Prostate gland (tissue), 2 donors: ENCODE results near the gene ADK. TPM values are rescaled to one million over a fixed set of nuclear protein-coding genes. Genes with fewer than 3 reads are reported as not detected.

Experiments used
- DNase-seq: peaks from one replicate; pipeline ENCODE4 v3.0.0-alpha.2; 2019; ENCODE audit warnings: low spot score
- H3K27ac ChIP-seq, 2 donors: fragments of 200-600 bp; sonication (generic); 2 replicates each; pipeline ENCODE4 v1.5.1; 2017 to 2019
- H3K27me3 ChIP-seq: fragments of 200-600 bp; sonication (generic); replicated peaks from 2 replicates; pipeline ENCODE4 v1.5.1; 2019; ENCODE audit not compliant: insufficient read depth
- H3K36me3 ChIP-seq, 2 donors: fragments of 200-600 bp; sonication (generic); 1 replicate in 1 of 2; 2 replicates in 1 of 2; pipeline versions ENCODE4 v1.5.1 to v1.8.1; 2017 to 2019
- H3K4me1 ChIP-seq: fragments of 200-600 bp; sonication (generic); replicated peaks from 2 replicates; pipeline ENCODE4 v1.5.1; 2019
- H3K4me3 ChIP-seq, 2 donors: fragments of 200-600 bp; sonication (generic); 2 replicates each; pipeline ENCODE4 v1.5.1; 2017 to 2019
- H3K9me3 ChIP-seq: fragments of 200-600 bp; sonication (generic); 2 replicates; pipeline ENCODE4 v1.5.1; 2017
- POLR2A ChIP-seq: fragments of 450-650 bp; IDR thresholded peaks from one replicate; pipeline ENCODE4 v1.6.1; 2016; ENCODE audit warnings: antibody characterized with exemption, mild to moderate bottlenecking
- POLR2AphosphoS5 ChIP-seq: sonication (generic); formaldehyde crosslinking; IDR thresholded peaks from one replicate; pipeline ENCODE4 v1.6.1; 2017; ENCODE audit warnings: antibody characterized with exemption
- WGBS: methylation state at CpG from one replicate; pipeline ENCODE4 v1.1.5; 2018; 5-methylcytosine and 5-hydroxymethylcytosine counted together
- intact Hi-C: fragments of 100-400 bp; cut with DNase I; formaldehyde crosslinking; loops from one replicate; pipeline ENCODE4 v1.14.2; 2022
- total RNA-seq, 2 donors: library from RNA; depleted of rRNA; stranded (reverse); fragments of >200 nt; gene quantifications; one replicate each; pipeline ENCODE4 v1.1.0, GENCODE V29; 2016
- TF ChIP-seq, protein P1 (sequence below), 4 experiments: fragments of 200-600 bp in 2 of 4; fragments of 450-650 bp in 2 of 4; sonication (generic) in 2 of 4; IDR thresholded peaks; 1 replicate in 3 of 4; 2 replicates in 1 of 4; pipeline ENCODE4 v1.5.1; 2016 to 2019; ENCODE audit warnings: antibody characterized with exemption in 4 of 4, mild to moderate bottlenecking in 2 of 4, moderate library complexity in 2 of 4

Gene ADK
- total RNA-seq, 2 donors from 2014 or later = 34.1 to 42.5 TPM

DNA sequence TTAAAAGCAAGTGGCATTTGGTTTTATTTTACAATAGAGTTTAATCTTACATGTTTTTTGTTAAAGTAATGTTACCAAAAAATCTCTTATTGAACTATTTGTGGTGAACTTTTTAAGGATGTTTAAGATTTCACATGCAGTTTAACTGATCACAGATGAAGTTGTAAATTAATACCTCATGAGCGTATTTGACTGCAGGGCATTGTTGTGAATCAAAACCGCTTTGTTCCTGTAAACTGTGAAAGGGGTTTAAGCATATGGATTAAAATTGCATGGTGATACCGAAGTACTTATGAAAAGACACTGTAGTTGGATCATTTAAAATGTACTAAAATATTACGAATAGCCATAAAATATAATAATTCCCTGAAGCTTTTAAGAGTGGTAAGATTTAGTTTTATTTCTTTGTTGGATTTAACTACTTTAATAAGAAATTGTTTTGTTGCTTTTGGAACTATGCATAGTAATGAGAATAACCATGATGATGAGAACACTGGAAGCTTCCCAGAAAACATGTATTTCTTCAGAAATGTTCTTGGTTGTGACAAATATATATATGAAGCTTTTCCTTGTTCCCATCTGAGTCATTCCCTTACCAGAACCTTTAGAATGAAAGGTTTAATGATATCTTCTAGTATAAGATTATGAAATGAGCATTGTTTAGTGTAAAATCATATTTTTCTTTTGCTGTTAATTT, 131.3 kb downstream of the ADK start:
- H3K9me3 ChIP-seq = no peaks in the 10 kb centered on the region
- intact Hi-C loops = no loop called here
- 71% methylated on average over 4 of the region's 4 CpGs for WGBS
- H3K4me1 ChIP-seq = no peaks in the 10 kb centered on the region
- DNase-seq = no peak
- no peaks in the 10 kb centered on the region for H3K36me3 ChIP-seq
- TF ChIP-seq POLR2AphosphoS5 (no peak), POLR2A (no peak)
- TF ChIP-seq, protein P1, sequence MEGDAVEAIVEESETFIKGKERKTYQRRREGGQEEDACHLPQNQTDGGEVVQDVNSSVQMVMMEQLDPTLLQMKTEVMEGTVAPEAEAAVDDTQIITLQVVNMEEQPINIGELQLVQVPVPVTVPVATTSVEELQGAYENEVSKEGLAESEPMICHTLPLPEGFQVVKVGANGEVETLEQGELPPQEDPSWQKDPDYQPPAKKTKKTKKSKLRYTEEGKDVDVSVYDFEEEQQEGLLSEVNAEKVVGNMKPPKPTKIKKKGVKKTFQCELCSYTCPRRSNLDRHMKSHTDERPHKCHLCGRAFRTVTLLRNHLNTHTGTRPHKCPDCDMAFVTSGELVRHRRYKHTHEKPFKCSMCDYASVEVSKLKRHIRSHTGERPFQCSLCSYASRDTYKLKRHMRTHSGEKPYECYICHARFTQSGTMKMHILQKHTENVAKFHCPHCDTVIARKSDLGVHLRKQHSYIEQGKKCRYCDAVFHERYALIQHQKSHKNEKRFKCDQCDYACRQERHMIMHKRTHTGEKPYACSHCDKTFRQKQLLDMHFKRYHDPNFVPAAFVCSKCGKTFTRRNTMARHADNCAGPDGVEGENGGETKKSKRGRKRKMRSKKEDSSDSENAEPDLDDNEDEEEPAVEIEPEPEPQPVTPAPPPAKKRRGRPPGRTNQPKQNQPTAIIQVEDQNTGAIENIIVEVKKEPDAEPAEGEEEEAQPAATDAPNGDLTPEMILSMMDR (IDR thresholded peaks at IDR 0.05) = no peak
- no peak overlapping the region for H3K27ac ChIP-seq
- H3K4me3 ChIP-seq = no peak overlapping the region
- H3K27me3 ChIP-seq = no peaks in the 10 kb centered on the region

DNA sequence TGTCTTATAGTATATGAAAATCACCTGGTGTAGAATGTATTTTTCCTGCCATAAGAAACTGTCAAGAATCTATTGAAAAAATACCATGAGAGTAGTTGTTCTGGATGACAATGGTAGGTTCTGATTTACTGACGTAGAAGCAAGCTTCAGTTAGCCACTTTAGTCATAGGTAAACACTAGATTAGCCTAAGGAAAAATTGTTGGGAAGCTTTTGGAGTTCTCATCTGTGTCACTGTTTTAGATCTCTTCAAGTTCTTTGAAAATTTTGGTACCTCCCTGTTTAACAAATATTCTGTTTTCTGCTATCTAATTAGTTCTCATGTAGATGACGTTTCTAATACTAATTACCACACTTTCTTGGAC, 131.8 kb downstream of the ADK start:
- Histone ChIP-seq H3K27ac (no peak overlapping the region), H3K4me1 (no peaks in the 10 kb centered on the region), H3K9me3 (no peaks in the 10 kb centered on the region), H3K4me3 (no peak overlapping the region), H3K36me3 (no peaks in the 10 kb centered on the region), H3K27me3 (no peaks in the 10 kb centered on the region)
- 90% methylated on average over 2 of the region's 2 CpGs for WGBS
- intact Hi-C loops = no loop called here
- DNase-seq = no peak
- TF ChIP-seq POLR2AphosphoS5 = no peak
- TF ChIP-seq, protein P1 (IDR thresholded peaks at IDR 0.05) = no peak
- no peak for TF ChIP-seq POLR2A

GRCh38 chr10:74289188-74289587, 138.2 kb downstream of the ADK start:
- no peak for DNase-seq
- 75% methylated on average over 3 of the region's 3 CpGs for whole genome bisulfite sequencing
- H3K27me3 ChIP-seq = no peaks in the 10 kb centered on the region
- H3K4me1 ChIP-seq = no peaks in the 10 kb centered on the region
- no peak overlapping the region for H3K27ac ChIP-seq
- no peak overlapping the region for H3K4me3 ChIP-seq
- H3K36me3 ChIP-seq = no peaks in the 10 kb centered on the region
- intact Hi-C loops = no loop called here
- TF ChIP-seq, protein P1 (IDR thresholded peaks at IDR 0.05) = no peak
- TF ChIP-seq POLR2AphosphoS5 (no peak), POLR2A (no peak)
- H3K9me3 ChIP-seq = no peaks in the 10 kb centered on the region

GRCh38 chr10:74289951-74290350, 138.9 kb downstream of the ADK start:
- H3K4me1 ChIP-seq = no peaks in the 10 kb centered on the region
- no peak overlapping the region for H3K4me3 ChIP-seq
- whole genome bisulfite sequencing = 46% methylated on average over 4 of the region's 4 CpGs
- H3K9me3 ChIP-seq = no peaks in the 10 kb centered on the region
- H3K27me3 ChIP-seq = no peaks in the 10 kb centered on the region
- intact Hi-C loops = no loop called here
- no peaks in the 10 kb centered on the region for H3K36me3 ChIP-seq
- DNase-seq = no peak
- H3K27ac ChIP-seq = no peak overlapping the region
- TF ChIP-seq, protein P1 (IDR thresholded peaks at IDR 0.05) = no peak
- no peak for TF ChIP-seq POLR2A
- TF ChIP-seq POLR2AphosphoS5 = no peak

DNA sequence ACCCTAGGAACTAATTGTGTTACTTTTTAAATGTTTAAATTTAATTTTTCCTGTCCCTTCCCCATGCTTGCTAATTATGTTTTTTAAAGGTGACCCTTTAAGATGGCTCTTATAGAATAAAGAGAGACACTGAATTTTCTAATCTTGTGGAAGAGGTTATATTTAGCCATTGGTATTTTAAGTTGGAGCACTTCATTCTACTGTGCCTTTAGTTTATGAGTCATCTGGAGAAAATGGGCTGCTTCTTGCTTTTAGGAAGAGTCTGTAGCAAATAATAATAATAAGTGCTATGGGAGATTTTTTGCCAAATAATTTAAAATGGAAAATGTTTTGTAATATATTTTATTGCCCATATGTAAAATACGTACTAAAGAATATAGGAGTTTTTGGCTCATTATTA, 139.7 kb downstream of the ADK start:
- no peak for TF ChIP-seq POLR2A
- TF ChIP-seq POLR2AphosphoS5 = no peak
- TF ChIP-seq, protein P1 (IDR thresholded peaks at IDR 0.05) = no peak
- no peaks in the 10 kb centered on the region for H3K27me3 ChIP-seq

More for the DNA sequence above, 139.7 kb downstream of the ADK start:
- intact Hi-C loops = no loop called here
- H3K9me3 ChIP-seq = no peaks in the 10 kb centered on the region
- H3K4me1 ChIP-seq = no peaks in the 10 kb centered on the region
- no peak overlapping the region for H3K27ac ChIP-seq
- DNase-seq = no peak
- WGBS = 77% methylated on average over 1 of the region's 1 CpG
- H3K36me3 ChIP-seq = no peaks in the 10 kb centered on the region
- no peak overlapping the region for H3K4me3 ChIP-seq
